Measurements from ENCODE around the gene NKX2-3. TPM values are rescaled to one million over a fixed set of nuclear protein-coding genes. Genes with fewer than 3 reads are reported as not detected.

Gene NKX2-3
- total RNA-seq, 1 experiment from 2014 or later, result not detected

DNA sequence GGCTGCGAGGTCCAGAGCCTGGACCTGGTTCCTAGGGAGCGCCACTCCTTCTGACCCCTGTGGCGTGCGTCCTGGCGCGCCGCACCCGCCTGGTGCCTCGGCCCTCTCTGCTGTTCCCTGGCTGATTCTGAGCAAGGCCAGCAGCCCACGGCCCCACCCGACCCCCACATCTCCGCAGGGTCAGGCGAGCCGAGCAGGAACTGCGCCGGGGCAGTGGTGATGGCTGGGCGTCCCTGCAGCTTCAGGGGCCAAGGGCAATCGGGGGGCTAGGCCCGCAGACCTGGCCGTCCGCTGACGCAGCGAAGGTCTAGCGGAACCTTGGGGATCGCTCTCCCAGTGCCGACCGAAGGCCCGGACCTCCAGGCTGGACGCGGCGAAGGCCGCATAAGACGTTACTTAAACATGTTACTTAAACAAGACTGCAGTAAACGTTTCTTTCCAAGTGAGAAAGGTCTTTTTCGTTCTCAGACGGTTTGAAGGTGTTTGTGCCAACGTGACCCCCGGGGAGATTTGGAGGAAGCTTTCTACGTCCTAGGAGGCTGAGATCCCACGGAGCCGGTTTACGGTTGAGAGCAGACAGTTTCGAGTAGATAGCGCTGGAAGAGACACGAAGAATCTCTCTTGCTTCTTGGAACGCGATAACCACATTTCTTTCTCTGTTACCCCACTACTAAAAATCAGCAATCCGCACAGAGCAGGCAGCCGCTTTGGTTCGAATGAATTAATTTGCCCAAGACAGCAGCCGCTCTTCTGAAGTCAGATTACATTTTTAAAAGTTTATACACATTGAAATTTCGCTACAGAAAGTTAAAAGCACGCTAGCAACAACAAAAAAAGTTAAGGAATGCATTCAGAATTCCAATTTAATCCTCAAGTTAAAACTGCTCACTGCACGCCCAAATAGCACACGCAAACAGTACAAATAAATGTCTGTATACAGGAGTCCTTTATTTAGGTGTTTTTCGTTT lies 4.9 kb upstream of the NKX2-3 start:
- H3K79me2 ChIP-seq (ENCODE audit: insufficient read depth, low read length), result no peaks in the 10 kb centered on the region
- H3K4me1 ChIP-seq (ENCODE audit: control insufficient read depth in 1 of 2, insufficient read depth in 2 of 2, low read length in 2 of 2), result no peaks in the 10 kb centered on the region
- peaks cover 9% of the 10 kb centered on the region for H3K27me3 ChIP-seq (ENCODE audit: insufficient read depth, low read length)
- no peak overlapping the region for H3K9ac ChIP-seq (ENCODE audit: low read length)
- ATAC-seq (no peak), DNase-seq (ENCODE audit: low read depth, low spot score) (no peak)
- POLR2A ChIA-PET, result no interaction called here
- H3K4me3 ChIP-seq (replicated peaks in 1 of 2; ENCODE audit: low read depth in 1 of 2, low read length in 2 of 2), result no peak overlapping the region
- RAD21 ChIA-PET (ENCODE audit: low non-redundant PET in 1 of 2, low total read pairs in 2 of 2, uncharacterized antibody in 2 of 2, unreplicated experiment in 2 of 2), result no interaction called here
- H3K27ac ChIP-seq (ENCODE audit: low read depth, low read length), result no peak overlapping the region
- H4K20me1 ChIP-seq (ENCODE audit: insufficient read depth), result no peaks in the 10 kb centered on the region
- TF ChIP-seq EZH2phosphoT487 (IDR thresholded peaks at IDR 0.05; ENCODE audit: borderline replicate concordance) (no peak), ELF1 (IDR thresholded peaks at IDR 0.05; ENCODE audit: borderline replicate concordance, low read depth) (no peak), SIN3A (IDR thresholded peaks at IDR 0.05; ENCODE audit: low read depth) (no peak)
- no peak overlapping the region for H3K4me2 ChIP-seq (ENCODE audit: low read length)
- no peaks in the 10 kb centered on the region for H3K36me3 ChIP-seq (ENCODE audit: control insufficient read depth in 1 of 2, insufficient read depth in 2 of 2, low read length in 2 of 2)
- BruUV-seq (replicated peaks), result no TSS peak
- no peak overlapping the region for H2AFZ ChIP-seq (ENCODE audit: low read depth, low read length, poor library complexity, severe bottlenecking)
- CTCF ChIA-PET, result no interaction called here
- intact Hi-C loops (cut with micrococcal nuclease), result no loop called here
- no peaks in the 10 kb centered on the region for H3K9me2 ChIP-seq (ENCODE audit: insufficient read depth)
- no peaks in the 10 kb centered on the region for H3K9me3 ChIP-seq (ENCODE audit: control insufficient read depth in 1 of 2, insufficient read depth in 1 of 2, low read depth in 1 of 2, low read length in 2 of 2)

DNA sequence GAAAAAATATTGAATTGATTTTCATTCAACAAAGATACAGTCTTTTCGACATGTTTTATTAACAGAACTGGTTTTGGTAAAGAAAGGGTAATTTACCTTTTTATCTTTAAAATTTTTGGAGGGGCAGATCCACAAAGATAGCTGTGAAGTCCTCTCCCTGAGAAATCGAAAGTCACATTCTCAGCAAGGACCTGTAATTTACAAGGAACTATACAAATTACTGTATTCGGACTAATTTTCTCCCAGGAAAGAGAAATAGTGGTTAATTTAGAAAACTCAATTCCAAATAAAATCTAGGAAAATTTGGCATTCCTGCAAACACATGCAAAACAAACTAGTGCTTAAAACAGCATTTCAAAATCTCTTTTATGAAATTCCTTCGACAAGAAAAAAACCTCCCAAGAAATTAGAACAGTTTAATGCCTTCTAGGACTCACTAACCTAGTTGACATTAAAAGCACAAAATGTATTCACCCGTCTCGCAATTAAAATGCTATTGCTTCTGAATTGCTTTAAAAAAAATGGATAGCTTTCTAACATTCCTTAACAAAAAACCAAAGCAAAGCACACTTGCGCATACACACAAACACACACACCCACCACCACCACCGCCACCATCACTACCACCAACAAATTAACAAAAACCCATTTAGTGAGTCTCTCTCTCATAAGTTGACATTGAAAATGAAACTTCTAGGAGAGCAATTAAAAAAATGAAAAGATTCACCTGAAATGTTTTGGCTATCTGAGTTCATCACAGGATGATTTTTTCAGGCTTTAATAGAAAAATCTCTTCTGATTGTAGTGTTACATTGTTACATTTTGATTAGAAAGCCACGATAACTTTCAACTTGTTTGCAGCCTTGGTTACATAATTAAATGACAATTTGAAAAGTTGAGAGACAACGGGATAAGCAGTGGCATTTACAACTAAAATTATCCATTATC lies 4.0 kb upstream of the NKX2-3 start:
- intact Hi-C loops (cut with micrococcal nuclease), result no loop called here
- H4K20me1 ChIP-seq (ENCODE audit: insufficient read depth), result no peaks in the 10 kb centered on the region
- ChIA-PET POLR2A (no interaction called here), CTCF (interaction anchor here (0.5 kb wide), 1 partner anchor 29 kb away, joined by 3 read pairs; no protein-coding TSS in a partner anchor), RAD21 (ENCODE audit: low non-redundant PET in 1 of 2, low total read pairs in 2 of 2, uncharacterized antibody in 2 of 2, unreplicated experiment in 2 of 2) (no interaction called here)
- no peaks in the 10 kb centered on the region for H3K36me3 ChIP-seq (ENCODE audit: control insufficient read depth in 1 of 2, insufficient read depth in 2 of 2, low read length in 2 of 2)
- H3K27me3 ChIP-seq (ENCODE audit: insufficient read depth, low read length), result peaks cover 9% of the 10 kb centered on the region
- ATAC-seq, result no peak
- H3K79me2 ChIP-seq (ENCODE audit: insufficient read depth, low read length), result no peaks in the 10 kb centered on the region
- no peak overlapping the region for H3K27ac ChIP-seq (ENCODE audit: low read depth, low read length)
- no TSS peak for BruUV-seq (replicated peaks)
- no peaks in the 10 kb centered on the region for H3K4me1 ChIP-seq (ENCODE audit: control insufficient read depth in 1 of 2, insufficient read depth in 2 of 2, low read length in 2 of 2)
- no peak for DNase-seq (ENCODE audit: low read depth, low spot score)
- no peak overlapping the region for H2AFZ ChIP-seq (ENCODE audit: low read depth, low read length, poor library complexity, severe bottlenecking)
- H3K9ac ChIP-seq (ENCODE audit: low read length), result no peak overlapping the region
- no peak for TF ChIP-seq ZFX (IDR thresholded peaks at IDR 0.05)
- TF ChIP-seq CEBPB (IDR thresholded peaks at IDR 0.05; ENCODE audit: low read depth), result no peak
- TF ChIP-seq, protein P1, sequence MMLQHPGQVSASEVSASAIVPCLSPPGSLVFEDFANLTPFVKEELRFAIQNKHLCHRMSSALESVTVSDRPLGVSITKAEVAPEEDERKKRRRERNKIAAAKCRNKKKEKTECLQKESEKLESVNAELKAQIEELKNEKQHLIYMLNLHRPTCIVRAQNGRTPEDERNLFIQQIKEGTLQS (IDR thresholded peaks at IDR 0.05), result no peak
- TF ChIP-seq, protein P2, sequence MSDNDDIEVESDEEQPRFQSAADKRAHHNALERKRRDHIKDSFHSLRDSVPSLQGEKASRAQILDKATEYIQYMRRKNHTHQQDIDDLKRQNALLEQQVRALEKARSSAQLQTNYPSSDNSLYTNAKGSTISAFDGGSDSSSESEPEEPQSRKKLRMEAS (IDR thresholded peaks at IDR 0.05), result no peak
- no peak for TF ChIP-seq SP1 (IDR thresholded peaks at IDR 0.05; ENCODE audit: low read depth)
- TF ChIP-seq SRF (IDR thresholded peaks at IDR 0.05; ENCODE audit: low read depth), result no peak
- no peak for TF ChIP-seq ZNF274 (IDR thresholded peaks at IDR 0.05; ENCODE audit: low read depth, low read length)
- no peak for TF ChIP-seq EZH2phosphoT487 (IDR thresholded peaks at IDR 0.05; ENCODE audit: borderline replicate concordance)
- no peak for TF ChIP-seq CBX3 (IDR thresholded peaks at IDR 0.05; ENCODE audit: low read depth)
- TF ChIP-seq, protein P3, sequence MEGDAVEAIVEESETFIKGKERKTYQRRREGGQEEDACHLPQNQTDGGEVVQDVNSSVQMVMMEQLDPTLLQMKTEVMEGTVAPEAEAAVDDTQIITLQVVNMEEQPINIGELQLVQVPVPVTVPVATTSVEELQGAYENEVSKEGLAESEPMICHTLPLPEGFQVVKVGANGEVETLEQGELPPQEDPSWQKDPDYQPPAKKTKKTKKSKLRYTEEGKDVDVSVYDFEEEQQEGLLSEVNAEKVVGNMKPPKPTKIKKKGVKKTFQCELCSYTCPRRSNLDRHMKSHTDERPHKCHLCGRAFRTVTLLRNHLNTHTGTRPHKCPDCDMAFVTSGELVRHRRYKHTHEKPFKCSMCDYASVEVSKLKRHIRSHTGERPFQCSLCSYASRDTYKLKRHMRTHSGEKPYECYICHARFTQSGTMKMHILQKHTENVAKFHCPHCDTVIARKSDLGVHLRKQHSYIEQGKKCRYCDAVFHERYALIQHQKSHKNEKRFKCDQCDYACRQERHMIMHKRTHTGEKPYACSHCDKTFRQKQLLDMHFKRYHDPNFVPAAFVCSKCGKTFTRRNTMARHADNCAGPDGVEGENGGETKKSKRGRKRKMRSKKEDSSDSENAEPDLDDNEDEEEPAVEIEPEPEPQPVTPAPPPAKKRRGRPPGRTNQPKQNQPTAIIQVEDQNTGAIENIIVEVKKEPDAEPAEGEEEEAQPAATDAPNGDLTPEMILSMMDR (IDR thresholded peaks at IDR 0.05 in 2 of 3, conservative IDR thresholded peaks at IDR 0.05 in 1 of 3; ENCODE audit: borderline replicate concordance in 1 of 3, insufficient read depth in 1 of 3, low read depth in 2 of 3, low read length in 2 of 3), result no peak
- TF ChIP-seq TCF7L2 (IDR thresholded peaks at IDR 0.05; ENCODE audit: borderline replicate concordance, extremely low read depth, insufficient read depth, insufficient read length), result no peak
- TF ChIP-seq FOSL1 (IDR thresholded peaks at IDR 0.05; ENCODE audit: low read depth), result no peak
- no peak overlapping the region for H3K4me3 ChIP-seq (replicated peaks in 1 of 2; ENCODE audit: low read depth in 1 of 2, low read length in 2 of 2)
- no peaks in the 10 kb centered on the region for H3K9me2 ChIP-seq (ENCODE audit: insufficient read depth)
- no peak overlapping the region for H3K4me2 ChIP-seq (ENCODE audit: low read length)
- no peaks in the 10 kb centered on the region for H3K9me3 ChIP-seq (ENCODE audit: control insufficient read depth in 1 of 2, insufficient read depth in 1 of 2, low read depth in 1 of 2, low read length in 2 of 2)
